ENCODE results near the gene FAM124A.

DNA sequence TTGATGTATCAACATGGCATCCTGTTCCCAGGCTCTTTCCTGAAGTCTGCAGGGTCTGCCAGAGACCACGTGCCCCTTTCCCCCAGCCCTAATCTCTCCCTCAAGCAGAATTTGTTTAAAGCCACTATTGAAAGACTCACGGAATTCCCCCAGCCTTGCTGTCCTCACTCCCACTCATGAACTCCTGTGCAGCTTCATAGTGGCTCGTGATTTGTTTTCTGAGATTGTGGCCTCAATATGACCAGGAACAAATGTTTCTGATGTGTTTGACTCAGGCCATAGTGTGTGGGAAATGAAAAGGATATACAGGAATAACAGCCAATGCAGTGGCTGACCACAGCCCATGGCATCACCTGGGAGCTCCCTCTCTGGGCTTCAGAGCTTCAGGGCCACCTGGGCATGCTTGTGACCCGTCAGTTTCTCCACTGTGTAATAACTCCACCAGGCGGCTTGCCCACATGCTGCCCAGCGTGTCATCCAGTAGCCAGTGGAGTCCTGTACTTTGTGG, 109.2 kb downstream of the FAM124A start:
- no peak for TF ChIP-seq POLR2A (IDR thresholded peaks at IDR 0.05)
- TF ChIP-seq, protein P1, sequence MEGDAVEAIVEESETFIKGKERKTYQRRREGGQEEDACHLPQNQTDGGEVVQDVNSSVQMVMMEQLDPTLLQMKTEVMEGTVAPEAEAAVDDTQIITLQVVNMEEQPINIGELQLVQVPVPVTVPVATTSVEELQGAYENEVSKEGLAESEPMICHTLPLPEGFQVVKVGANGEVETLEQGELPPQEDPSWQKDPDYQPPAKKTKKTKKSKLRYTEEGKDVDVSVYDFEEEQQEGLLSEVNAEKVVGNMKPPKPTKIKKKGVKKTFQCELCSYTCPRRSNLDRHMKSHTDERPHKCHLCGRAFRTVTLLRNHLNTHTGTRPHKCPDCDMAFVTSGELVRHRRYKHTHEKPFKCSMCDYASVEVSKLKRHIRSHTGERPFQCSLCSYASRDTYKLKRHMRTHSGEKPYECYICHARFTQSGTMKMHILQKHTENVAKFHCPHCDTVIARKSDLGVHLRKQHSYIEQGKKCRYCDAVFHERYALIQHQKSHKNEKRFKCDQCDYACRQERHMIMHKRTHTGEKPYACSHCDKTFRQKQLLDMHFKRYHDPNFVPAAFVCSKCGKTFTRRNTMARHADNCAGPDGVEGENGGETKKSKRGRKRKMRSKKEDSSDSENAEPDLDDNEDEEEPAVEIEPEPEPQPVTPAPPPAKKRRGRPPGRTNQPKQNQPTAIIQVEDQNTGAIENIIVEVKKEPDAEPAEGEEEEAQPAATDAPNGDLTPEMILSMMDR (IDR thresholded peaks at IDR 0.05), result no peak
